GM18511 (cell line): ENCODE data around the gene NR2F6.
A peak's percentile ranks its signal among the peaks of the same experiment; 100 is the strongest.

Source experiments
- ATAC-seq: cut with Tn5 transposase; IDR thresholded peaks from one replicate; pipeline ENCODE4 v1.9.1; 2021; ENCODE audit warnings: mild to moderate bottlenecking, moderate library complexity; ENCODE audit not compliant: unreplicated experiment

The NR2F6 gene

GRCh38 chr19:17183858-17184321 is 61.8 kb downstream of the NR2F6 start:
- peak; percentile 60 for ATAC-seq

DNA sequence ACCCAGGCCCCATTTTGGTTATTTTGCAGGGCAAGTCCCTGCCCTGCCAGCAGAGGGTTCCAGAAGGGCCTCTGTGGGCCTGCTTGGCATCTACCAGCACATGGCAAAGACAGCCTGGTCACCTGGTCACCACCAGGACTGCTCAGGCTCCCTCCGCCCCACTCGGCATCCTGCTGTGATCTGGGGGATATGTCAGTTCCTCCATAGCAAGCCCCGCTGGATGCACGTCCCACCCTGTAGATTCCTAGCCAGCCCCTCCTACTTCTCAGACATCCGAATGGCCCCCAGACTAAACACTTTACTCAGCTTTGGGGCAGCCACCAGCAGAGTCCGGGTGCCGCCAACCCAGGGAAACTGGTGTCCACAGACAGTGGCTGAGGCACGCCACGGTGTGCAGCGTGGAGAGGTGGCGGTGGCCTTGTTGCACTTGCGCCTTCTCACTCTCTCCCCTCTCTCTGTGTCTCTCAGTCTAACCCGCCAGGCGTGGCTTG is 62.4 kb downstream of the NR2F6 start:
- no peak for ATAC-seq
